ENCODE results near the gene EYS.

The EYS gene

DNA sequence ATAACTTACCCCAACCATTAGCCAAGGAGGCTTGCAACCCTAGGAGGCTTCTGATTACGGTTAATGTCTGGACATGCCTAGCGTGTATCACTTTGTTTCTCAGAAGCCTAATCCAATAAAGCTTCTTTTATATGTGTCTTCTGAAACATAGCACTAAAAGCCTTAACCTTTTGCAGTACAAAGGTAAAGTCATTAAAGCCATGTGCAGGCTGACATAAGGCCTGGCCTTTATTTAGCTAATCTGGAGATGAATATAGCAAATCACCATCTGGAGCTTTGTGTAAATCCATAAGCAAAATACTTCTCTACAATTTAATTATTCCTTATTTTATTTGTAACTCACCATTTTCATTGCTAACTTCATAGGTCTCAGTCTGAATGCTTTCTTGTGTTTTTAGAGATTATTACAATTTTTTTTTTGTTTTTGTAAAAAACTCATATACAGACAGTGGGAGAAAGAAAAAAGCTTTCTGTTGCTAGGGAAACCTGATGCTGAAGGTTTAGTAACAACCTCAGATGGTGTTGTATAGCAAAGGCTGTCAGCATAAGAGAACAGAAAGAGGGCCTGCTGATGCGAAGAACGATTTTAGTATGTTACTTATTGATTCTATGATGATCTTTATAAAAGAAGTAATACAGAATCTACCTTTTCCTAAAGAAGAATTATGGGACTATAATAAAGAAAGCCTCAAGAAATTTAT is at the start of gene EYS:
Gene EYS, minus strand, starts transcription at position 101 of the 701 bp plus-strand sequence. CDS start 211,816 bp downstream, outside the sequence.
- TF ChIP-seq ZNF274 (IDR thresholded peaks at IDR 0.05; ENCODE audit: low read depth, low read length) = no peak
- TF ChIP-seq SUZ12 (IDR thresholded peaks at IDR 0.05; ENCODE audit: extremely low read depth, insufficient read depth, insufficient read length) = no peak
- no peak for TF ChIP-seq YY1 (IDR thresholded peaks at IDR 0.05; ENCODE audit: insufficient read depth, insufficient read length)
- H3K9ac ChIP-seq (ENCODE audit: insufficient read length, low read depth) = no peak within 1 kb of the TSS
- DNase-seq (ENCODE audit: low read depth, low spot score) = no peak

DNA sequence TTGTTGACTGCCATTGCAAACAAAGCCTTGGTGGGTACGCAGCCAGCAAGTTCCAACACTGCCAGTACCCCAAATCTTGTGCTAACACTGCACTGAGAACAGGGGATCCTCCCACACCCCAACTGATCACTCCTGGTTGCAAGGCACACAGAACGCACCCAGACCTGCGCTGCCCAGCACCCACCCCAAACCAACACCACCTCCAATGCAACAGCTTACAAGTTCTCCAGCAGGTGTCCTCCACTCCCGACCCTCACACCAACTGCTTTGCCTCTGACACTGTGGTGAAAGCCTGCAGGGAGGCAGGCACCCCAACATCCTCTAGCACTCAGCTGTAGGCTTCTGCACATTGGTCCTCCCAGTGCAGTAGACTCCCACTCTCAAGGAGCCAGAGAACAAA is 39.3 kb upstream of the EYS start:
- Histone ChIP-seq H3K9me3 (ENCODE audit: insufficient read depth, low read length) (no peaks in the 10 kb centered on the region), H3K4me3 (ENCODE audit: insufficient read length, low read depth) (no peak overlapping the region), H3K27me3 (ENCODE audit: insufficient read depth, insufficient read length) (no peaks in the 10 kb centered on the region), H3K9ac (ENCODE audit: insufficient read length, low read depth) (no peak overlapping the region), H3K4me1 (ENCODE audit: insufficient read depth, insufficient read length) (no peaks in the 10 kb centered on the region), H3K36me3 (ENCODE audit: insufficient read depth, insufficient read length, low read length) (no peaks in the 10 kb centered on the region)
- TF ChIP-seq SUZ12 (IDR thresholded peaks at IDR 0.05; ENCODE audit: extremely low read depth, insufficient read depth, insufficient read length) (no peak), ZNF274 (IDR thresholded peaks at IDR 0.05; ENCODE audit: low read depth, low read length) (no peak), YY1 (IDR thresholded peaks at IDR 0.05; ENCODE audit: insufficient read depth, insufficient read length) (no peak)
- DNase-seq (ENCODE audit: low read depth, low spot score) = no peak

More for the DNA sequence above, at the start of gene EYS:
- Histone ChIP-seq H3K4me1 (ENCODE audit: insufficient read depth, insufficient read length) (no peaks in the 10 kb centered on the region), H3K36me3 (ENCODE audit: insufficient read depth, insufficient read length, low read length) (no peaks in the 10 kb centered on the region), H3K27me3 (ENCODE audit: insufficient read depth, insufficient read length) (no peaks in the 10 kb centered on the region), H3K9me3 (ENCODE audit: insufficient read depth, low read length) (no peaks in the 10 kb centered on the region), H3K4me3 (ENCODE audit: insufficient read length, low read depth) (no peak within 1 kb of the TSS)

DNA sequence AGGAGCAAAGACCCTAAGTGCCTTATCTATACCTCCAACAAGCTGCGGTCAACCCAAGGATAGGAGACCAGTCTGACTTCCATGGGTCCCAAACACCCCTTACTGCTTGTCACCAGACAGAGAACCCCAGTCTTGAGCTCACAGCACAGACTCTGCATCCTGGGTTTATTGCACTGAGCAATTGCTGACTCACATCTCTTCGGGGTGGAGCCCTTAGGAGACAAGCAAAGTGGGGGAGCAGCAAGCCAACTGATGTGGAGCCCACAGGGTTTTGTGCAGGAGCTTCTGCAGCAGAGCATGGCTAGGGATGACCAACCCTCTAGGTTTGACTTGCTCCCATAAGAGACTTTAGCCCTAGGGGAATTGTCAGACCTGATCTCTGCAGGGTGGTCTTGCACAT is 38.6 kb upstream of the EYS start:
- Histone ChIP-seq H3K4me3 (ENCODE audit: insufficient read length, low read depth) (no peak overlapping the region), H3K9ac (ENCODE audit: insufficient read length, low read depth) (no peak overlapping the region), H3K36me3 (ENCODE audit: insufficient read depth, insufficient read length, low read length) (no peaks in the 10 kb centered on the region), H3K27me3 (ENCODE audit: insufficient read depth, insufficient read length) (no peaks in the 10 kb centered on the region), H3K4me1 (ENCODE audit: insufficient read depth, insufficient read length) (no peaks in the 10 kb centered on the region), H3K9me3 (ENCODE audit: insufficient read depth, low read length) (no peaks in the 10 kb centered on the region)
- no peak for DNase-seq (ENCODE audit: low read depth, low spot score)
- TF ChIP-seq YY1 (IDR thresholded peaks at IDR 0.05; ENCODE audit: insufficient read depth, insufficient read length) = no peak
- no peak for TF ChIP-seq SUZ12 (IDR thresholded peaks at IDR 0.05; ENCODE audit: extremely low read depth, insufficient read depth, insufficient read length)
- no peak for TF ChIP-seq ZNF274 (IDR thresholded peaks at IDR 0.05; ENCODE audit: low read depth, low read length)

DNA sequence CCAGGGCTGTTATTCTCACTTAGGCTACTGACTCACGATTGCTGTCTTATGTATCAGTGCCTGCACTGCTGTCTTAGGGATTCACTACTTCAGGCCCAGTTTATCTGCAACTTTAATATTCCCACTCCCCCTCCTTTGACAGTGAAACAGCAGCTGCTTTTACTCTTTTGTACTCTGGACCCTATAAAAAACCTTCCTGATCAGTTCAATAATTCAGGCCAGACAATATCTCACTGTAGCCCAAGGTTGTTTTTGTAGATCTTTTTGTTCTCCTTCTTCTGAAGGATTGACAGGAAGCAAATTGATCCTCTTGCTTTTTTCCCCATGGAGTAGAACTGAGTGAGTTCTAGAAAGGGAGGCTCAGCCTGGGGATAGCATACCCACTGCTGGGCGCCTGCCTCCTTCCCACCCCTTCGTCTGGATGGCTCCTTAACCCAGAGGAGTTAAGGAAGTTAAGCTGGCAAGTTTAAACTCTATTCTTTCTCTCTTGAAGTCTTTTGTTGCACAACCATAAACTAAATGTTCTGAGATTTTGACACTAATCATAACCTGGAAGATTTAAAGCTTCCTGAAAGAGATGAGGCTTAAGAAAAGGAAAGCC is 22.0 kb upstream of the EYS start:
- DNase-seq (ENCODE audit: low read depth, low spot score) = no peak
- H3K4me3 ChIP-seq (ENCODE audit: insufficient read length, low read depth) = no peak overlapping the region
- no peak overlapping the region for H3K9ac ChIP-seq (ENCODE audit: insufficient read length, low read depth)
- no peaks in the 10 kb centered on the region for H3K4me1 ChIP-seq (ENCODE audit: insufficient read depth, insufficient read length)
- TF ChIP-seq ZNF274 (IDR thresholded peaks at IDR 0.05; ENCODE audit: low read depth, low read length) (no peak), YY1 (IDR thresholded peaks at IDR 0.05; ENCODE audit: insufficient read depth, insufficient read length) (no peak), SUZ12 (IDR thresholded peaks at IDR 0.05; ENCODE audit: extremely low read depth, insufficient read depth, insufficient read length) (no peak)
- no peaks in the 10 kb centered on the region for H3K27me3 ChIP-seq (ENCODE audit: insufficient read depth, insufficient read length)
- H3K36me3 ChIP-seq (ENCODE audit: insufficient read depth, insufficient read length, low read length) = no peaks in the 10 kb centered on the region
- no peaks in the 10 kb centered on the region for H3K9me3 ChIP-seq (ENCODE audit: insufficient read depth, low read length)

DNA sequence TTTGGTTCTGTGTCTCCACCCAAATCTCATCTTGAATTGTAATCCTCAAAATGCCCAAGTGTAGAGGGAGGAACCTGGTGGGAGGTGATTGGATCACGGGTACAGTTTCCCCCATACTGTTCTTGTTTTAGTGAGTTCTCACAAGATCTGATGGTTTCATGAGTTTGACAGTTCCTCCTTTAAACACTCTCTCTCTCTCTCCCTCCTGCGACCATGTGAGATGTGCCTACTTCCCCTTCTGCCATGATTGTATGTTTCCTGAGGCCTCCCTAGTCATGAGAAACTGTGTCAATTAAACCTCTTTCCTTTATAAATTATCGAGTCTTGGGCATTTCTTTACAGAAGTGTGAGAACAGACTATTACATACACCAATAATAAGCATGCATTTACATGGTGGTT is 12.1 kb upstream of the EYS start:
- Histone ChIP-seq H3K9me3 (ENCODE audit: insufficient read depth, low read length) (no peaks in the 10 kb centered on the region), H3K4me3 (ENCODE audit: insufficient read length, low read depth) (no peak overlapping the region), H3K4me1 (ENCODE audit: insufficient read depth, insufficient read length) (no peaks in the 10 kb centered on the region), H3K36me3 (ENCODE audit: insufficient read depth, insufficient read length, low read length) (no peaks in the 10 kb centered on the region), H3K27me3 (ENCODE audit: insufficient read depth, insufficient read length) (no peaks in the 10 kb centered on the region), H3K9ac (ENCODE audit: insufficient read length, low read depth) (no peak overlapping the region)
- no peak for DNase-seq (ENCODE audit: low read depth, low spot score)
- TF ChIP-seq ZNF274 (IDR thresholded peaks at IDR 0.05; ENCODE audit: low read depth, low read length) (no peak), SUZ12 (IDR thresholded peaks at IDR 0.05; ENCODE audit: extremely low read depth, insufficient read depth, insufficient read length) (no peak), YY1 (IDR thresholded peaks at IDR 0.05; ENCODE audit: insufficient read depth, insufficient read length) (no peak)

DNA sequence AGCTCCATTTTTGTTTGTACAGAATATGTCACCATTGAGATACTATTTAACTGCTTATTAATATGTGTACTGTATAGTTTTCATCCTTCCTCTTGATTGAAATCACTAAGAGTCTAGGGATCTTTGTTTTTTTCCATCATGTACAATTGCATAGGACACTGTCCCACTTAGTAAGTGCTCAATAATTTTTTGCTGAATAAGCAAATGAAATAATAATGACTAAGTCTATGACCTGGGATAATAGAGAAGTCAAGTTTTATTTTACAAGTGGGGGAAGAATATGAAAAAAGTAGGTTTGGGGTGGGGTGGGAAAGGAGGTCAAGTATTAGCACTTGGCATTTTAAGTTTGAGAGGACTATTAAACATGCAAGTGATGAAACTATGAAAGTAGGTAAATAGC is 4.5 kb upstream of the EYS start:
- no peaks in the 10 kb centered on the region for H3K27me3 ChIP-seq (ENCODE audit: insufficient read depth, insufficient read length)
- H3K4me1 ChIP-seq (ENCODE audit: insufficient read depth, insufficient read length) = no peaks in the 10 kb centered on the region
- H3K9me3 ChIP-seq (ENCODE audit: insufficient read depth, low read length) = no peaks in the 10 kb centered on the region
- H3K9ac ChIP-seq (ENCODE audit: insufficient read length, low read depth) = no peak overlapping the region
- TF ChIP-seq SUZ12 (IDR thresholded peaks at IDR 0.05; ENCODE audit: extremely low read depth, insufficient read depth, insufficient read length) (no peak), YY1 (IDR thresholded peaks at IDR 0.05; ENCODE audit: insufficient read depth, insufficient read length) (no peak), ZNF274 (IDR thresholded peaks at IDR 0.05; ENCODE audit: low read depth, low read length) (no peak)
- DNase-seq (ENCODE audit: low read depth, low spot score) = no peak
- no peaks in the 10 kb centered on the region for H3K36me3 ChIP-seq (ENCODE audit: insufficient read depth, insufficient read length, low read length)
- no peak overlapping the region for H3K4me3 ChIP-seq (ENCODE audit: insufficient read length, low read depth)

DNA sequence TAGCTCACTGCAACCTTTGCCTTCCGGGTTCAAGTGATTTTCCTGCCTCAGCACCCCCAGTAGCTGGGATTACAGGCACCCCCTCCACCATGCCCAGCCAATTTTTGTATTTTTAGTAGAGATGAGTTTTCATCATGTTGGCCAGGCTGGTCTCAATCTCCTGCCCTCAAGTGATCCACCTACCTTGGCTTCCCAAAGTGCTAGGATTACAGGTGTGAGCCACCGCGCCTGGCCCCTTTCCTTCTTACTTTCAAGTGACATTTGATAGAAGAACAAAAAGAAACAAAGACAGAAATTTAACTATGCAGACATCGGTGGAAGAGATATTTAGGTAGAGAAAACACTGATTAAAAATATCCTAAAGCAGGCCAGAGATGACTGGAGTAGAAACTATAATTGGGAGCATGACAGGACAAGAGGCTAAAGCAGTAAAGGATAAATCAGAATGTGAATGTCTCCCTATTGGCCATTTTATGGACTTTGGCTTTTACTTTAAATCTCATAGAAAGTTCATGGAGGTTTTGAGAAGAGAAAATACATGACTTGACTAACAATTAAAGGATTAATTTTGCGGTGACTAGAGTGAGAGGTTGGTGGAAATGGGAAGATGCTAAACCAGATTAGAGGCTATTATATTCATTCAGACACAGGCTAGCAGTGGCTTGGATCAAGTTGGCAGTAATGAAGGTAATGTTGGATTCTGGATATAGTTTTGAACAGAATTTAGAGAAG is 2.2 kb upstream of the EYS start:
- no peak for DNase-seq (ENCODE audit: low read depth, low spot score)
- Histone ChIP-seq H3K9me3 (ENCODE audit: insufficient read depth, low read length) (no peaks in the 10 kb centered on the region), H3K36me3 (ENCODE audit: insufficient read depth, insufficient read length, low read length) (no peaks in the 10 kb centered on the region), H3K27me3 (ENCODE audit: insufficient read depth, insufficient read length) (no peaks in the 10 kb centered on the region), H3K9ac (ENCODE audit: insufficient read length, low read depth) (no peak overlapping the region), H3K4me3 (ENCODE audit: insufficient read length, low read depth) (no peak overlapping the region), H3K4me1 (ENCODE audit: insufficient read depth, insufficient read length) (no peaks in the 10 kb centered on the region)
- TF ChIP-seq ZNF274 (IDR thresholded peaks at IDR 0.05; ENCODE audit: low read depth, low read length) = no peak
- TF ChIP-seq YY1 (IDR thresholded peaks at IDR 0.05; ENCODE audit: insufficient read depth, insufficient read length) = no peak
- TF ChIP-seq SUZ12 (IDR thresholded peaks at IDR 0.05; ENCODE audit: extremely low read depth, insufficient read depth, insufficient read length) = no peak
